HepG2 (cell line): ENCODE measurements around the gene PPP2R5C. TPM values are rescaled to one million over a fixed set of nuclear protein-coding genes. Genes with fewer than 3 reads are reported as not detected.

Experiments
- HNF4A ChIP-seq: sonication (generic); formaldehyde crosslinking; IDR thresholded peaks from 2 replicates; pipeline ENCODE4 v1.4.0; 2020; ENCODE audit warnings: missing genetic modification reagents
- ZBTB14 ChIP-seq: sonication (generic); formaldehyde crosslinking; IDR thresholded peaks from 2 replicates; pipeline ENCODE4 v1.4.0; 2020; ENCODE audit warnings: missing genetic modification reagents
- ZHX2 ChIP-seq, 2 experiments: sonication (generic) in 1 of 2; formaldehyde crosslinking in 1 of 2; IDR thresholded peaks; 2 replicates each; pipeline versions ENCODE4 v1.6.1 to v1.9.0; 2014 to 2022; ENCODE audit warnings: antibody characterized with exemption in 1 of 2, borderline replicate concordance in 1 of 2, inconsistent platforms in 1 of 2, low read depth in 1 of 2, missing genetic modification reagents in 1 of 2
- ZNF720 ChIP-seq: sonication (generic); formaldehyde crosslinking; IDR thresholded peaks from 2 replicates; pipeline ENCODE4 v1.4.0; 2020; ENCODE audit warnings: missing genetic modification reagents
- ZNF841 ChIP-seq: sonication (generic); formaldehyde crosslinking; IDR thresholded peaks from 2 replicates; pipeline ENCODE4 v1.8.1; 2023; ENCODE audit warnings: missing genetic modification reagents, borderline replicate concordance
- ZSCAN22 ChIP-seq: sonication (generic); formaldehyde crosslinking; IDR thresholded peaks from 2 replicates; pipeline ENCODE4 v1.4.0; 2020; ENCODE audit warnings: mild to moderate bottlenecking, missing genetic modification reagents
- polyA plus RNA-seq, 8 experiments: library from polyadenylated mRNA; depleted of rRNA in 3 of 8; stranded (reverse) in 7 of 8; unstranded in 1 of 8; fragments of >200 nt; fragmentation: Illumina TruSeq in 4 of 8; extraction: Trizol in 4 of 8; gene quantifications; 2 replicates each; pipeline versions ENCODE4 v1.2.1 to v1.2.3, GENCODE V29; 2011 to 2016; ENCODE audit warnings: low read depth in 4 of 8, missing spikeins in 1 of 8, mixed read lengths in 1 of 8; ENCODE audit not compliant: insufficient read depth in 1 of 8
- total RNA-seq, 5 experiments: library from RNA; depleted of rRNA; stranded (reverse); fragments of >200 nt; fragmentation: Illumina TruSeq; extraction: Trizol; gene quantifications; 2 replicates each; pipeline ENCODE4 v1.2.3, GENCODE V29; 2016; ENCODE audit warnings: low read depth in 1 of 5
- TF ChIP-seq, protein P1 (sequence below): sonication (generic); formaldehyde crosslinking; conservative IDR thresholded peaks from 2 replicates; pipeline ENCODE4 v1.8.0; 2022; ENCODE audit warnings: low read depth, missing genetic modification reagents
- TF ChIP-seq, protein P2 (sequence below): sonication (generic); formaldehyde crosslinking; IDR thresholded peaks from 2 replicates; pipeline ENCODE4 v1.4.0; 2020; ENCODE audit warnings: low read depth, mild to moderate bottlenecking, missing genetic modification reagents

PPP2R5C gene
- total and polyA plus RNA-seq, 2 of the 13 experiments (the other 11 are each of a cell fraction or from before 2014, with no cell fraction given): 74.3 to 78.5 TPM

DNA sequence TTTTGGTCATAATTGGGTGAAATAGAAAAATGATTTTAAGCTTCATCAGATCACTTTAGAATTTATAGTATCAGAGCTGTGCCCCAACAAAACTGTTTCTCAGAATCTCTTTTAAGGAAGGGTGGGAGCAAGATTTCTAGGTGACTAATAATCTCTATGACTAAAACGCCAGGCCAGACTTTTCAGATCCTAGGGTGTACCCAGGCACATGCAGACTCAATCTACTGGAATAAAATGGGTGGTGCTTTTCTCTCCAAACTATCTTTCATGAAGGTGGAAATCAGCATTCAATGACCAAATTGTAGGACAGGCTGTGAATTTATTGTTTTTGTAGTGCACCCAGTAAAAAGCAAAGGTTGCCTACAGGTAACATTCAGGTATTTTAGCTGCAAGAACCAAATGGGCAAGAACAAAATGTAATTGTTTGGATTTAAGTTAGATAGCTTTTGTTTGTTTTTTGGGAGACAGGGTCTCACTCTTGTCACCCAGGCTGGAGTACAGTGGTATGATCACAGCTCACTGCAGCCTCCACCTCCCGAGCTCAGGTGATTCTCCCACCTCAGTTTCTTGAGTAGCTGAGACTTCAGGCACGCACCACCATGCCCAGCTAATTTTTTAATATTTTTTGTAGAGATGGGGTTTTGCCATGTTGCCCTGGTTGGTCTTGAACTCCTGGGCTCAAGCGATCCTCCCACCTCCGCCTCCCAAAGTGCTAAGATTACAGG lies 49.5 kb downstream of the PPP2R5C start (continued):
- TF ChIP-seq, protein P1, sequence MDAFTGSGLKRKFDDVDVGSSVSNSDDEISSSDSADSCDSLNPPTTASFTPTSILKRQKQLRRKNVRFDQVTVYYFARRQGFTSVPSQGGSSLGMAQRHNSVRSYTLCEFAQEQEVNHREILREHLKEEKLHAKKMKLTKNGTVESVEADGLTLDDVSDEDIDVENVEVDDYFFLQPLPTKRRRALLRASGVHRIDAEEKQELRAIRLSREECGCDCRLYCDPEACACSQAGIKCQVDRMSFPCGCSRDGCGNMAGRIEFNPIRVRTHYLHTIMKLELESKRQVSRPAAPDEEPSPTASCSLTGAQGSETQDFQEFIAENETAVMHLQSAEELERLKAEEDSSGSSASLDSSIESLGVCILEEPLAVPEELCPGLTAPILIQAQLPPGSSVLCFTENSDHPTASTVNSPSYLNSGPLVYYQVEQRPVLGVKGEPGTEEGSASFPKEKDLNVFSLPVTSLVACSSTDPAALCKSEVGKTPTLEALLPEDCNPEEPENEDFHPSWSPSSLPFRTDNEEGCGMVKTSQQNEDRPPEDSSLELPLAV: no peak
- TF ChIP-seq, protein P2, sequence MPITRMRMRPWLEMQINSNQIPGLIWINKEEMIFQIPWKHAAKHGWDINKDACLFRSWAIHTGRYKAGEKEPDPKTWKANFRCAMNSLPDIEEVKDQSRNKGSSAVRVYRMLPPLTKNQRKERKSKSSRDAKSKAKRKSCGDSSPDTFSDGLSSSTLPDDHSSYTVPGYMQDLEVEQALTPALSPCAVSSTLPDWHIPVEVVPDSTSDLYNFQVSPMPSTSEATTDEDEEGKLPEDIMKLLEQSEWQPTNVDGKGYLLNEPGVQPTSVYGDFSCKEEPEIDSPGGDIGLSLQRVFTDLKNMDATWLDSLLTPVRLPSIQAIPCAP (CRISPR knock-in tag): no peak
- TF ChIP-seq ZBTB14 (CRISPR knock-in tag) (no peak), ZSCAN22 (no peak), HNF4A (CRISPR knock-in tag) (no peak), ZNF720 (no peak), ZNF841 (CRISPR knock-in tag) (no peak), ZHX2 (IDR thresholded peaks at IDR 0.05; ENCODE audit: low read depth) (no peak), ZHX2 (CRISPR knock-in tag; IDR thresholded peaks at IDR 0.05; ENCODE audit: borderline replicate concordance) (no peak)
